AG08396 (cell line): ENCODE results near the gene DCBLD1.

Experiments
- DNase-seq: peaks from one replicate; pipeline ENCODE4 v3.0.0; 2012; ENCODE audit warnings: low spot score, mixed read lengths

The DCBLD1 gene

DNA sequence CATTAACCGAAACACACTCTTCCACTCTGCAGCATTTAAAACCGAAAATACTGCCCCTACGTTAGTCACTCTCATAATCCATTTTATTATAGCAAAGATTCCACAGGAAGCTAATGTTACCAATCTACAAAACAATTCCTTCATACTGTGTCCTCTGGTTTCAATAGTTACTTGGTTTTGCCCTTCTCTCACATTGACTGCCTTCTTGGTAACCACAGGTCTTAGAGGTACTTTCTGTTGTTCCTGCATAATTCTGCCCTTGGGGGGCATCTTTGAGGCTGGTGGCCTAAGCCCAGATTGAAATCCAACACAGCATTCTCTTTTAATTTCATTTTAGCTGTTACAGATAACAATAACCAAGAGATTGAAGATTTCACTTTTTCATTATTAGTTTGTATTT lies 9.8 kb upstream of the DCBLD1 start:
- DNase-seq, result no peak

GRCh38 chr6:117473401-117473800 lies 9.1 kb upstream of the DCBLD1 start:
- no peak for DNase-seq

DNA sequence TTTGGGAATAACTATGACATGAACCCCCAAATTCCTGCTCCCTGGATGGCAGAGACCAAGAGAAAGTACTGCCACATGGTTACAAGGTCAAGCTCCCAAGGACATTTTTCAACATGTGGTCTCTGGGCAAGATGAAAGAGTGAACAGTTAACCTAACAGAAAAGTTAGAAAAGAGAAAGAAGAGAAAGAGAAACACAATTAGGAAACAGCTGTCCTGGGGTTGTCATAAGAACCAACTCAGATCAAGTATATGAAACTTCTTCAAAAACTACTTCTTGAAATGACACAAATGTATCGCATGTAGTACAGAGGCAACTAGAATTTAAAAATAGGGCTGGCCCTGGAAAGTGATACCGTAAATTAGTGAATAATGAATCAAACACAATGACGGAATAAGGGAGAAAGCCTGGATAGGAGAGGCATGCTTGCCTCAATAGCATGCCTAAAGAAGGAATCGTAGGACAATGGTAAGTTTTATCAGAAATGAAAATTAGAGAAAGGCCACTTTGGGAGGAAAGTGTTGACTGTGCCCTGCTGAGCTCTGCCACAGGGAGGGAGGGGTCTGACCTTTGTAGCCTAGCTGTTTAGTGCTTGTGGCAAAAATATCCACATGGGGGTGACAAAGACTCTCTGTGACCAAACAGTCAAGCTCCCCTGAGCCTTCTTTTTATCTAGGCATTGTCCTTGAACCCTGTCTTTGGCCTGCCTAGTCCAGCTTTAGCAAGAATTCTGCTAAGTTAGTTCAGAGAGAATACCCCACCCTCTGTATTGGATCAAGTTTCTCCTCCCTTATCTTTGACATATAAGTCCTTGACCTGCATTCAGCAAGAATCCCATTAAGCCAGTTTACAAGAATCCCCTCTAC lies 4.3 kb upstream of the DCBLD1 start:
- no peak for DNase-seq

DNA sequence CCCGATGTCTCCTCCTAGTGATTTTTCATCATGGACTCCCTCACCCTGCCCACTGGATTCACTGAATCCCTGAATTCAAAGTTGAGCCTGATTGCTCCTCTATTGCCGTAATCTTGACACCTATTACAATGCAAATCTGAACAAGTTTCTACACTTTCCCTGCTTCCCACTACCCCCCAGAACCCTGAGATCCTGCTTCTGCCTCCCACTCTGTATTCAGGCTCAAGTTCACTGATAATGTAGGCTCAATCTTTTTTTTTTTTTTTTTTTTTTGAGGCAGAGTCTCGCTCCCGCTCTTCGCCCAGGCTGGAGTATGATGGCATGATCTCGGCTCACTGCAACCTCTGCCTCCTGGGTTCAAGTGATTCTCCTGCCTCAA lies 3.6 kb upstream of the DCBLD1 start:
- DNase-seq, result no peak

DNA sequence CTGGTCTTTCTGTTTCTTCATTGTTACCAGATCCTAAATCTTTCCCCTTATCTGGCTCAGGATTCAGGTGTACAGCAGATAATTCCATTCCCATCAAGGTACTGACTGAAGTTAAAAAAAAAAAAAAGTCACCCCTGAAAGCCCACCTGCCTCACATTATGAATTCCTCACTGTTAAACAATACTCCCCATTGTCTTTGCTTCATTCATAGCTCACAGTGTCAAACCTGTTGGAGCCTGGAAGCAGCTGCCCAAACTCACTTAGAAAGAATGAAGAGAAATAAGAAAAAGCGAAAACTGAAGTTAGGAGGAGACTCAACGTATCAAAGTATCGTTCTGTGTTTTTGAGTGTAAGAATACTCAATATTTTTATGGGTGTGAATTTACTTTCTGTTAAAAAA lies 1.8 kb upstream of the DCBLD1 start:
- no peak for DNase-seq

- no peak for DNase-seq
Measured at GRCh38 chr6:117481278-117481925, 1.1 kb upstream of the DCBLD1 start.

- no peak for DNase-seq
Measured at GRCh38 chr6:117481926-117482239, 591 bp upstream of the DCBLD1 start.

- DNase-seq, result peak; percentile 70
Measured at GRCh38 chr6:117483004-117483644, 650 bp downstream of the DCBLD1 start.

- DNase-seq, result peak; percentile 42
Measured at GRCh38 chr6:117483645-117484016, 1.2 kb downstream of the DCBLD1 start.

- DNase-seq, result no peak
Measured at GRCh38 chr6:117484052-117484646, 1.7 kb downstream of the DCBLD1 start.

- no peak for DNase-seq
Measured at GRCh38 chr6:117485433-117485832, 3.0 kb downstream of the DCBLD1 start.

GRCh38 chr6:117487821-117488220 lies 5.3 kb downstream of the DCBLD1 start:
- peak; percentile 48 for DNase-seq

- no peak for DNase-seq
Measured at GRCh38 chr6:117489003-117489402, 6.5 kb downstream of the DCBLD1 start.

DNA sequence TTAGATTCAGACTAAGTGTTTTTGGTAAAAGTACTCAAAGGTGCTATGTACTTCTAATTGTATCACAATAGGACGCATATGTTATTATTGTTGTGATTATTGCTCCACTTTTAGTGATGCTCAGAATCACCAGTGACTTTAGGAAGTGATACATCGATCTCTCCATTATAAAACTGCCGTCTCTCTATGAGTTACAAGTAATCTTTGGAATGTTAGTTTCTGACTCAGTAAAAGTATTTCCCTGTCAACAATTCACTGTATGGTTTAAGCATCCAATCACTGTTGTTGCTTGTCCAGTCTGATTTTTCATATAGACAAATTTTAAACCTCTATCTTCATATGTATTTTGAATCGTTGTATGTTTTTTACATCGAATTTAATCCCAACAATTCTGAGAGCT lies 9.4 kb downstream of the DCBLD1 start:
- no peak for DNase-seq

DNA sequence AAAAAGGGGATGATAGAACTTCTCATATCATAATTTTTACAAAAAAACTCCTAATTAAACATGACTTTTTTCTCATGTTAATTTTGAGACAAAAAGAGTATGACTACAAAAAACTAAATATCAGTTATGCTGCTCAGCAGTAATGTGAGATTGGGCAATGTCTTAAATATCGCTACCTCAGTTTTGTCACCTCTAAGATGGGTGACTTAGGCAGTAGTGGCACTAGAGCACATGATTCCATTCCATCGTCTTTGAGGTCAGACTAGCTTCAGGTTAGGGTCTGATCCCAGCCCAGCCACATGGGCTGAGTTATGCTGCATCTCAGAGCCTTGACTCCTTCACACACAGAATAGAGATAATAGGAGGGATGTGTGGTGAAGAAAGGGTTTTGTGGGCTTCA lies 11.0 kb downstream of the DCBLD1 start:
- DNase-seq, result no peak

- DNase-seq, result no peak
Measured at GRCh38 chr6:117494283-117494682, 11.8 kb downstream of the DCBLD1 start.

DNA sequence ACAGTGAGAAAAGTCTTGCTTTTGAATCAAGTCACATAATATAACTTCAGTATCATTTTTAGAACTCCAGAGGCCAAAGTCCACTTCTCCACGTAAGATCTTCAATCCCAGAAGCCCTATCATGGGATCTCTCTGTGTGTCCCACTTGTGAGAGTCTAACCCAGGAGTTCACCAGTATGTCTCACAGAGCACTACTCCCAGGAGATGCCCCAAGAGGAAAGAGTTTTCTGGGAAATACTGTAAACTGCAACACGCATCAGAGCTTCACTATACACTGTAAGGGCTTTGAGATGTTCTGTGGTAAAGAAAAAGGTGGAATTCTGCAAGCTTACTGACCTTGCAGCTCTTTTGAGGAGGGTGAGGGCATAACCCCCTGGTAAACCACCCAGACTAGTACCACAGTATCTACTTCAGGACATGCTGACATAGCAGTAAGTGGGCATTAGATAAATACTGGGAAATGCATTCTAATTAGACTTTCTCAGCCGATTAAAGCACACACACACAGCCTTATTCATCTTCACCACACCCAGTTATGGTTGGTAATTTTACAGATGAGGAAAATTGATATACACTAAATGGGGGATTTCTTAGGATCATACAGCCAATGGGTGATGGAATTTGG lies 12.3 kb downstream of the DCBLD1 start:
- DNase-seq, result no peak

DNA sequence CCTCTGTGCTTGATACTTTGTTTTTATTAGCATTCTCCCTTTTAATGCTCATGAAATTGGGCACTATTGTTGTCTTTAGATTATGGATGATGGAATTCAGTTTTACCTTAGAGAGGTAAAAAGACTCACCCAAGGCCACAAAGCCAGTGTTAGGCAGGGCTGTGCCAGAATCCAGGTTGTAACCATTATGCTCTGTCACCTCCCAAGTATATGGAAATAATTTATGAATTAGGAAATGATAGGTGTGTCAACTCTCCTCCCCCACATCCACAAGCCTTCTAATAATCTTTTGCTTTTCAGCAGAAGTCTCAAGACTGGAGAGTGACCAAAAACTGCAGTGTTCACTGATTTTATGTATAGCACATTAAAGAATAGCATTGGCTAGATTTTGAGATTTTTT lies 13.0 kb downstream of the DCBLD1 start:
- DNase-seq, result no peak

GRCh38 chr6:117495869-117496268 lies 13.4 kb downstream of the DCBLD1 start:
- DNase-seq, result no peak

GRCh38 chr6:117496383-117496990 lies 14.0 kb downstream of the DCBLD1 start:
- DNase-seq, result no peak

GRCh38 chr6:117497237-117497636 lies 14.8 kb downstream of the DCBLD1 start:
- DNase-seq, result no peak

- peak; percentile 39 for DNase-seq
Measured at GRCh38 chr6:117498159-117498558, 15.7 kb downstream of the DCBLD1 start.
